WTC11 (cell line): ENCODE data around the gene CISH.

Experiments
- AR ChIP-seq: fragments of 250-450 bp; sonication (Bioruptor Pico); IDR thresholded peaks from 2 replicates; pipeline ENCODE4 v1.9.0; 2021; ENCODE audit warnings: mild to moderate bottlenecking
- CTCF ChIP-seq: fragments of 200-600 bp; IDR thresholded peaks from 2 replicates; pipeline ENCODE4 v1.8.0; 2022; ENCODE audit warnings: antibody characterized with exemption
- E2F1 ChIP-seq: sonication (generic); formaldehyde crosslinking; IDR thresholded peaks from 2 replicates; pipeline ENCODE4 v1.8.0; 2022; ENCODE audit warnings: mild to moderate bottlenecking, missing genetic modification reagents
- E2F4 ChIP-seq: sonication (generic); formaldehyde crosslinking; IDR thresholded peaks from 2 replicates; pipeline ENCODE4 v1.8.1; 2022; ENCODE audit warnings: low read depth, mild to moderate bottlenecking, moderate library complexity, missing genetic modification reagents, borderline replicate concordance
- ETV6 ChIP-seq: sonication (generic); formaldehyde crosslinking; IDR thresholded peaks from 2 replicates; pipeline ENCODE4 v1.8.1; 2022; ENCODE audit warnings: mild to moderate bottlenecking, missing genetic modification reagents
- FOXJ3 ChIP-seq: sonication (generic); formaldehyde crosslinking; IDR thresholded peaks from 2 replicates; pipeline ENCODE4 v1.9.0; 2021; ENCODE audit warnings: missing genetic modification reagents, mild to moderate bottlenecking, borderline replicate concordance
- IRF1 ChIP-seq: sonication (generic); formaldehyde crosslinking; IDR thresholded peaks from 2 replicates; pipeline ENCODE4 v1.8.0; 2023; ENCODE audit warnings: missing genetic modification reagents
- MLX ChIP-seq: sonication (generic); formaldehyde crosslinking; IDR thresholded peaks from 2 replicates; pipeline ENCODE4 v1.8.1; 2023; ENCODE audit warnings: mild to moderate bottlenecking, missing genetic modification reagents, moderate library complexity
- USF1 ChIP-seq: sonication (generic); formaldehyde crosslinking; IDR thresholded peaks from 2 replicates; pipeline ENCODE4 v1.8.0; 2022; ENCODE audit warnings: mild to moderate bottlenecking, missing genetic modification reagents

- TF ChIP-seq CTCF (no peak), USF1 (CRISPR knock-in tag) (no peak), E2F4 (CRISPR knock-in tag) (no peak), E2F1 (CRISPR knock-in tag) (no peak), ETV6 (CRISPR knock-in tag) (no peak), FOXJ3 (CRISPR knock-in tag) (no peak), MLX (no peak), AR (no peak), IRF1 (CRISPR knock-in tag) (no peak)
These were observed 34.2 kb downstream of the CISH start for GRCh38 chr3:50577348-50577747.
